C4-2B (cell line): ENCODE measurements around the gene TUBB6.

Source experiments
- H3K27ac ChIP-seq: fragments of 450-650 bp; 2 replicates; pipeline ENCODE4 v1.5.1; 2017
- CTCF ChIP-seq: fragments of 450-650 bp; conservative IDR thresholded peaks from 2 replicates; pipeline ENCODE4 v1.5.1; 2017; ENCODE audit warnings: mild to moderate bottlenecking
- ZFX ChIP-seq: fragments of 450-650 bp; IDR thresholded peaks from 2 replicates; pipeline ENCODE4 v1.6.1; 2017

TUBB6 gene

GRCh38 chr18:12318334-12318697, 10.3 kb downstream of the TUBB6 start:
- no peak for TF ChIP-seq CTCF
- TF ChIP-seq ZFX = no peak
- H3K27ac ChIP-seq = no peak overlapping the region

GRCh38 chr18:12318857-12319256, 10.8 kb downstream of the TUBB6 start:
- no peak for TF ChIP-seq ZFX
- TF ChIP-seq CTCF = no peak
- H3K27ac ChIP-seq = no peak overlapping the region

- H3K27ac ChIP-seq = no peak overlapping the region
- no peak for TF ChIP-seq CTCF
- TF ChIP-seq ZFX = no peak
Measured at GRCh38 chr18:12321333-12321732, 13.3 kb downstream of the TUBB6 start.

GRCh38 chr18:12324991-12325725, 17.1 kb downstream of the TUBB6 start:
- no peak overlapping the region for H3K27ac ChIP-seq
- TF ChIP-seq CTCF (no peak), ZFX (no peak)

GRCh38 chr18:12325726-12326245, 17.7 kb downstream of the TUBB6 start:
- TF ChIP-seq CTCF = no peak
- H3K27ac ChIP-seq = no peak overlapping the region

GRCh38 chr18:12326711-12327460, 18.8 kb downstream of the TUBB6 start:
- TF ChIP-seq CTCF = no peak
- TF ChIP-seq ZFX = no peak
- H3K27ac ChIP-seq = no peak overlapping the region

GRCh38 chr18:12327510-12328178, 19.6 kb downstream of the TUBB6 start:
- no peak overlapping the region for H3K27ac ChIP-seq
- no peak for TF ChIP-seq ZFX
- peak; percentile 96 for TF ChIP-seq CTCF
